Stimulated activated CD8-positive, alpha-beta memory T cell treated with anti-CD3 and anti-CD28 coated beads, Interleukin-2, amount 100 ng/mL, for 1 hour (primary cell): ENCODE results near the gene LRRC36.
"Not testable (repeated sequence)": the region's sequence is repeated elsewhere in the genome, so short reads cannot be mapped to it uniquely, and the experiment has no call there.

Experiments used
- DNase-seq, 2 donors: peaks; one replicate each; pipeline ENCODE4 v3.0.0-alpha.2; 2020; ENCODE audit warnings: low read depth in 2 of 2

LRRC36 gene

DNA sequence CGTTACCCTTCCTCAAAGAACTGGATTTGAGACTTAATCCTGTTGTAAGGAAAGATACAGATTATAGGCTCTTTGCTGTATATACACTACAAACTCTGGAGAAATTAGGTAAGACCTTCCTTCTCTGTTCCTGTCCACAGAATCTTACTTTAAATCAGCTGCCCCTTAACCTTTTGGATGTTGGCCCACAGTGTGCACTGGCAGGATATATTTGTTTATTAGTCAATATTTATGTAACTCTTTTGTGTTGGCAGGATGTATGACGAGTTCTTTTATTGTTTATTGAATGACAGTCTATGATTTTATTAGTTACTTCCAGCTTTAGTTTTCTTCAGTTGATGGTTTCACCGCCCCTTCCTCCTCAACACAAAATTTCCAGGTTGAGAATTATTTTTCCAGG lies 19.7 kb downstream of the LRRC36 start:
- DNase-seq, result no peak

DNA sequence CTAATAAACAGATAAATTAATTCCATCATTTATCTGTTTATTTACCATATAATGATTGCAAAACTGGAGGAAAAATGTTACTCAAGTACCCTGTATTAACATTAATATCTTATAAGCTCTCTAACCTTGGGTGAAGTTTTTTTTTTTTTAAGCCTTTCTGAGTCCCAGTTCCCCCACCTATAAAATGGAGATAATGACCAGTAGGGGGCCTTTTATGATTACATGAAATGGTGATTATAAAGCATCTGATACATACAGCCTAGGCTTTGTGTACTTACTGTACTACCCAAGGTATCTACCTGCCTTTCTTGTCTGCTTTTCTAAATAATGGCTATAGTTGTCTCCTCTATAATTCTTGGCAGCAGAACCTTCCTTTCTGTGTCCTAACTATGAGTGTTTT lies 22.6 kb downstream of the LRRC36 start:
- DNase-seq, result no peak

DNA sequence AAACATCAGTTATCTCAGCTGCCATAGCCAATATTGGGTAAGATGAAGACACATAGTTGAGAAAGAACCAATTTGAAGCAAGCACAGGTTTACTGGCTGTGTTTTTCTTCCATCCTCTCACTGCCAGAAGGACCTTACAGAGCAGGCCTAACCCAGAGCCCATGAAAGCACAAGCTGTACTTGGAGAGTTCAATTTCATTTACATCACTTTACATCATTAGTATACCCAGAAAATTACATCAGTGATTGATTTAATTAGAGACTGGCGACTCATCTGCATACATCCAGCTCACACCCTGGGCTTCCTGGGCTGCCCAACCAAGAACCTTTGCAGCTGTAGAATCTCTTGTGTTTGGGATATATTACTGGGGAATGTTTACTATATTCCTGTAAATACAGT lies 23.7 kb downstream of the LRRC36 start:
- DNase-seq, result no peak

DNA sequence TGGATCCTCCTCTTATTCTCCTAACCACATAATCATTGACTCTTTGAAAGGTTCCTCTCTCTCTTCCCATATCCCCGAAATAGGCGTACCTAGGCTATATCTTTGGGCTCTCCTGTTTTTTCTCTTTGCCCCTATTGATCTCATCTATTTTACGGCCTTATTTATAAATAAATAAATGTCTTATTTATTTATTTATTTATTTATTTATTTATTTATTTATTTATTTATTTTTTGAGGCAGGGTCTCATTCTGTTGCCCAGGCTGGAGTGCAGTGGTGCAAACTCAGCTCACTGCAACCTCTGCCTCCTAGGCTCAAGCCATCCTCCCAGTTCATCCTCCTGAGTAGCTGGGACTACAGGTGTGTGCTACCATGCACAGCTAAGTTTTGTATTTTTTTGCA lies 25.8 kb downstream of the LRRC36 start:
- not testable (repeated sequence) for DNase-seq

DNA sequence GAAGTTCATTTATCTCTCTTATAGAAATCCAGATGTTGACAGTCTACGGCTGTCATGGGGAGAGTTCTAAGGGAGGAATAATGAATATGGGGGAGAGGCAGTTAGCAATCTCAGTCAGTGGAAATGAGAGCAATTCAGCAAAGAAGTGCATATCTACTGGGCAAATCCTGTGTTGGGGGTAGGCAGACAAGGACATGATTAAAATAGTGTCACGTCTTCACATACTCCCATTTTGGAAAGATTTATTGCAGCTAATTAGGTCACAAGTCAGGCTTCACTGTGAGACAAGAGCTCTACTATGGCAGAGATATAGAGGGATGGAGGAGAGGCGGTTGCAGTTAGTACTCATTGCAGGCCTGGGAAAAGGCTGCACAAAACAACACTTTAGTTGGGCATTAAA lies 29.8 kb downstream of the LRRC36 start:
- DNase-seq, result no peak

DNA sequence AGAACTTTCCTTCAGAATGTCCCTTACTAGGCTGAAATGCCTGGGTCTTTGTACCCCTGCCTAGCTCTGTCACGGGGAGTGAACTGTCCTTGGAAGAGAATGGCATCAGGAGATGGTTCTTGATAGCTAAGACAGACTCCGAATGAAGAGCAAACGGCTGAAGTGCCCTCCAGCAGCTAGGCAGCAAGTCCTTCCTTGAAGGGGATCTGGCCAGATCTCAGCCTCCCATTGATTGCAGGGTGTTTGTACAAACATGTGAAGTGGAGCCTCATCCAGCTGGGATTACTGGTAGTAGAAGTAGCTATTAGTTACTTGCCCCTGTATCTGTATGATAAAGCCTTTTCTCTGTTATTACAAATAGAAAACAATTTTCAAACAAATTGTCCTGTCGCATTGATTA lies 30.9 kb downstream of the LRRC36 start:
- DNase-seq, result no peak

GRCh38 chr16:67359540-67360269 lies 33.1 kb downstream of the LRRC36 start:
- DNase-seq, result not testable (repeated sequence)

DNA sequence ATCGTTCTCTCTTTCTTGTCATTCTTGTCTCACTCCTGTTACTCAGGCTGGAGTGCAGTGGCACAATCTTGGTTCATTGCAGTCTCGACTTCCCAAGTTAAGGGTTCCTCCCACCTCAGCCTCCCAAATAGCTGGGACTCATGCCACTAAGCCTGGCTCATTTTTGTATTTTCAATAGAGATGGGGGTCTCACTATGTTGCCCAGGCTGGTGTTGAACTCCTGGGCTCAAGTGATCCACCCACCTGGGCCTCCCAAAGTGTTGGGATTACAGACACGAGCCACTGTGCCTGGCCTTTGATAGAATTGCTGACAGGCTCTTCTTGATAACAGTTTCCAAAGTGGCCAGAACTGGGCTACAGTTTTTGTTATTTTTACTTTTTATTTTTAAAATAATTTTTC lies 34.4 kb downstream of the LRRC36 start:
- no peak for DNase-seq

GRCh38 chr16:67364600-67365235 lies 38.1 kb downstream of the LRRC36 start:
- no peak for DNase-seq

DNA sequence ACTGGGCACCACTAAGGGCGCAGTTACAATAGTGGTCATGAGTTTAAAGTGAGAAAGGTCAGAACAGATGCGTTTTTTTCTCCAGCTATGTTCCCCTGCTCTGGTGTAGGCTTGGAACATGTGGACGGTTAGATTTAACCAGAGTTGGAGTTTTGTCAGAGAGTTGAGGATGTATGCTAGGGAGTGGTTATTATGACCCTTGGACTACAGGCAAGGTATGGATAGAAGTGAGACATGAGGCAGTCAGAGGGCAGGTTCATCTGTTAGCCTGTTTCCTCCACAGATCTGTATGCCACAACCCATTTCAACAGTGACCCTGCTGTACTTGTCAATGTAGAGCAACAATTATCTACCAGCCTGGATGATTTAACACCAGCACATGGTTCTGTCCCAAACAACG lies 44.0 kb downstream of the LRRC36 start:
- DNase-seq, result no peak

- DNase-seq, result no peak
Measured at GRCh38 chr16:67372664-67373063, 46.0 kb downstream of the LRRC36 start.

DNA sequence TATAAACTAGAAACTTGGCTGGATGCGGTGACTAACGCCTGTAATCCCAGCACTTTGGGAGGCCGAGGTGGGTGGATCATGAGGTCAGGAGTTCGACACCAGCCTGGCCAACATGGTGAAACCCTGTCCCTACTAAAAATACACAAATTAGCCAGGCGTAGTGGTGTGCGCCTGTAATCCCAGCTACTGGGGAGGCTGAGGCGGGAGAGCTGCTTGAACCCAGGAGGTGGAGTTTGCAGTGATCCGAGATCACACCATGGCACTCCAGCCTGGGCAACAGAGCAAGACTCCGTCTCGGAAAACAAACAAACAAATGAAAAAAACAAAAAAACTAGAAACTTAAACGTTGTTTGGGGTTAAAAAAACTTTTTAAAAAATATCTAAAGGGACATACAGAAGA lies 49.4 kb downstream of the LRRC36 start:
- not testable (repeated sequence) for DNase-seq

GRCh38 chr16:67378642-67379041 lies 52.0 kb downstream of the LRRC36 start:
- DNase-seq, result no peak

DNA sequence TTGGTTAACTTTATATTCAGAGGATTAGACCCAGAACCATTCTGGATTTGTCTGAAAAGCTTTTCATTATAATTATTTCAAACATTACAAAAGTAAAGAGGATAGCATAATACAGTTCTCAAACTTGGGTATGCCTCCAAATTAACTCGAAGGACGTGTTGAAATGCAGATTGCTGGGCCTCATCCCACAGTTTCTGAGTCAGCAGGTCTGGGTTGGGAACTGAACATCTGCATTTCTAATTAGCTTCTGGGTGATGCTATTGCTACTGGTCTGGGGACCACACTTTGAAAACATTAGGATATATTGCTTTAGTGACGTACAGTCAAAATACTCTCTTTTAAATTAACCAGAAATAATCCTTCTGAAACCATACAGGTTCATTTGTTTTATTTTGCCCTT lies 56.7 kb downstream of the LRRC36 start:
- no peak for DNase-seq

- DNase-seq, result no peak
Measured at GRCh38 chr16:67384778-67385510, 58.3 kb downstream of the LRRC36 start.

DNA sequence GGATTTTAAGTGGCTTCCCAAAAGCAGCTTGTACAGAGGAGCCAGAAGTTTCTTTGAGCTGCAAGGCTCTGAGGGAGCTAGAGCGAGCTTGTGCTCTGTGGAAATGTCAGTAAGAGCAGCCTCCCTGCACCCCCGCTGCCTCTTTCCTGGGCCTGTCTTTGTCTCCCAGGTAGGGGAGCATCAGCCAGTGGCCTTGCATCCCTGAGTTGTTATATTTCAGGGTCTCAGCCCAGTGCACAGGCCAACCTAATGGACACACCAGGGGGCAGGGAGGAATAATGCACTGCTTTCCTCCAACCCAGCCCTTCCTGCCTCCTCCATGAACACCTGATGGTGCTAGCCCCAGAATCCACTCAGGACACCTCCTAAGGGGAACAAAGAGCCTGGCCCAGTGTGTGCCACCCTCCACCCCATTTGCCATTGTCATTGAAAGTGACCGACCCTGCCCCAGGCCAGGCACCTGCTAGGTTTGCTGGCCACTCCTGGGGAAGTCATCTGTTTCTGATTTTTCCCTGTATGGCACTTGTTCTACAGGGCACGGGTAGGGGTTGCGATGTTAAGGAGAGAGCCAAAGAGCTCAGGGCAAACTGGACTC lies 60.3 kb downstream of the LRRC36 start:
- DNase-seq, result no peak

- DNase-seq, result no peak
Measured at GRCh38 chr16:67387479-67388079, 61.0 kb downstream of the LRRC36 start.

GRCh38 chr16:67388191-67388590 lies 61.6 kb downstream of the LRRC36 start:
- DNase-seq, result no peak

DNA sequence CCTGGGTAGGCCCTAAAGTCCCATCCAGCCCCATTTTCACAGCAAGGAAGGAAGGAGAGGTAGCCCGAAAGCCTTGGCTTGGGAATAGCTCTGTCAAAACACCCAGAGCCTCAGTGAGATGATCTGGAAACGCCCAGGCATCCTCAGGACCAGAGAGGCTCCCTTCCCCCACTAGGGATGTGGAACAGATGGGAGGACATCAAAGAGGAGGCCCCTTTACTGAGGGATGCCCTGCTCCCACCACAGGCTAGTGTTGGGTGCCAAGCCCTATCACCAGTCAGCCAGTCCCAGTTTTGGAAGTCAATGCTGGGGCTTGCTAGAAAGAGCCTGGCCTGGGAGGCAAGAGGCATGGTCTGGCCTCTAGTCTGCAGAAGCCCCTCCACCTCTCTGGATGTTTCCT lies 62.0 kb downstream of the LRRC36 start:
- no peak for DNase-seq

- no peak for DNase-seq
Measured at GRCh38 chr16:67389911-67390815, 63.5 kb downstream of the LRRC36 start.

GRCh38 chr16:67390816-67391423 lies 64.3 kb downstream of the LRRC36 start:
- DNase-seq, result no peak
